ENCODE measurements around the gene CD63. TPM values are rescaled to one million over a fixed set of nuclear protein-coding genes. Genes with fewer than 3 reads are reported as not detected.

Gene CD63
- total RNA-seq, 1 experiment from 2014 or later: 367 TPM

GRCh38 chr12:55698241-55698955 lies 30.4 kb downstream of the CD63 start:
- Histone ChIP-seq H3K9me3 (ENCODE audit: low read depth, low read length, poor library complexity, severe bottlenecking) (no peaks in the 10 kb centered on the region), H3K4me3 (ENCODE audit: low read depth, low read length, poor library complexity, severe bottlenecking) (no peak overlapping the region), H3K27ac (ENCODE audit: low read depth, low read length, poor library complexity, severe bottlenecking) (no peak overlapping the region), H3K27me3 (replicated peaks; ENCODE audit: insufficient read depth, low read depth, low read length, poor library complexity) (no peaks in the 10 kb centered on the region), H3K36me3 (ENCODE audit: insufficient read depth, low read length, poor library complexity, severe bottlenecking) (no peaks in the 10 kb centered on the region), H3K4me1 (ENCODE audit: insufficient read depth, low read length, poor library complexity, severe bottlenecking) (no peaks in the 10 kb centered on the region)
- intact Hi-C loops (cut with micrococcal nuclease; ENCODE audit: unreplicated experiment): no loop called here
- TF ChIP-seq, protein P1, sequence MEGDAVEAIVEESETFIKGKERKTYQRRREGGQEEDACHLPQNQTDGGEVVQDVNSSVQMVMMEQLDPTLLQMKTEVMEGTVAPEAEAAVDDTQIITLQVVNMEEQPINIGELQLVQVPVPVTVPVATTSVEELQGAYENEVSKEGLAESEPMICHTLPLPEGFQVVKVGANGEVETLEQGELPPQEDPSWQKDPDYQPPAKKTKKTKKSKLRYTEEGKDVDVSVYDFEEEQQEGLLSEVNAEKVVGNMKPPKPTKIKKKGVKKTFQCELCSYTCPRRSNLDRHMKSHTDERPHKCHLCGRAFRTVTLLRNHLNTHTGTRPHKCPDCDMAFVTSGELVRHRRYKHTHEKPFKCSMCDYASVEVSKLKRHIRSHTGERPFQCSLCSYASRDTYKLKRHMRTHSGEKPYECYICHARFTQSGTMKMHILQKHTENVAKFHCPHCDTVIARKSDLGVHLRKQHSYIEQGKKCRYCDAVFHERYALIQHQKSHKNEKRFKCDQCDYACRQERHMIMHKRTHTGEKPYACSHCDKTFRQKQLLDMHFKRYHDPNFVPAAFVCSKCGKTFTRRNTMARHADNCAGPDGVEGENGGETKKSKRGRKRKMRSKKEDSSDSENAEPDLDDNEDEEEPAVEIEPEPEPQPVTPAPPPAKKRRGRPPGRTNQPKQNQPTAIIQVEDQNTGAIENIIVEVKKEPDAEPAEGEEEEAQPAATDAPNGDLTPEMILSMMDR (conservative IDR thresholded peaks at IDR 0.05; ENCODE audit: low read depth, low read length): no peak
- TF ChIP-seq EZH2 (IDR thresholded peaks at IDR 0.05; ENCODE audit: borderline replicate concordance, low read depth, low read length, poor library complexity, severe bottlenecking): no peak
- no TSS peak for BruUV-seq (replicated peaks)
- CTCF ChIA-PET: interaction anchor here (0.5 kb wide), 1 partner anchor 528 kb away, joined by 5 read pairs; no protein-coding TSS in a partner anchor
- DNase-seq (ENCODE audit: low spot score): no peak
- POLR2A ChIA-PET (ENCODE audit: low non-redundant PET): interaction anchor here (0.6 kb wide), 1 partner anchor 180 kb away, joined by 4 read pairs; no protein-coding TSS in a partner anchor

- CTCF ChIA-PET: interaction anchor here (0.5 kb wide), 1 partner anchor 528 kb away, joined by 5 read pairs; no protein-coding TSS in a partner anchor
- intact Hi-C loops (cut with micrococcal nuclease; ENCODE audit: unreplicated experiment): no loop called here
These were observed 31.1 kb downstream of the CD63 start for GRCh38 chr12:55697686-55698085.

GRCh38 chr12:55696796-55697462 lies 31.9 kb downstream of the CD63 start:
- no peak overlapping the region for H3K4me3 ChIP-seq (ENCODE audit: low read depth, low read length, poor library complexity, severe bottlenecking)
- no peak overlapping the region for H3K27ac ChIP-seq (ENCODE audit: low read depth, low read length, poor library complexity, severe bottlenecking)
- H3K36me3 ChIP-seq (ENCODE audit: insufficient read depth, low read length, poor library complexity, severe bottlenecking): no peaks in the 10 kb centered on the region
- no peaks in the 10 kb centered on the region for H3K27me3 ChIP-seq (replicated peaks; ENCODE audit: insufficient read depth, low read depth, low read length, poor library complexity)
- no peaks in the 10 kb centered on the region for H3K4me1 ChIP-seq (ENCODE audit: insufficient read depth, low read length, poor library complexity, severe bottlenecking)
- intact Hi-C loops (cut with micrococcal nuclease; ENCODE audit: unreplicated experiment): no loop called here
- ChIA-PET CTCF (no interaction called here), POLR2A (ENCODE audit: low non-redundant PET) (no interaction called here)
- no peaks in the 10 kb centered on the region for H3K9me3 ChIP-seq (ENCODE audit: low read depth, low read length, poor library complexity, severe bottlenecking)
- no TSS peak for BruUV-seq (replicated peaks)
- TF ChIP-seq EZH2 (IDR thresholded peaks at IDR 0.05; ENCODE audit: borderline replicate concordance, low read depth, low read length, poor library complexity, severe bottlenecking): no peak
- TF ChIP-seq, protein P1 (conservative IDR thresholded peaks at IDR 0.05; ENCODE audit: low read depth, low read length): no peak
- no peak for DNase-seq (ENCODE audit: low spot score)

More at GRCh38 chr12:55697686-55698085, 31.1 kb downstream of the CD63 start:
- H3K36me3 ChIP-seq (ENCODE audit: insufficient read depth, low read length, poor library complexity, severe bottlenecking): no peaks in the 10 kb centered on the region
- POLR2A ChIA-PET (ENCODE audit: low non-redundant PET): no interaction called here
- H3K4me3 ChIP-seq (ENCODE audit: low read depth, low read length, poor library complexity, severe bottlenecking): no peak overlapping the region
- DNase-seq (ENCODE audit: low spot score): no peak
- H3K27me3 ChIP-seq (replicated peaks; ENCODE audit: insufficient read depth, low read depth, low read length, poor library complexity): no peaks in the 10 kb centered on the region
- BruUV-seq (replicated peaks): no TSS peak
- no peak overlapping the region for H3K27ac ChIP-seq (ENCODE audit: low read depth, low read length, poor library complexity, severe bottlenecking)
- no peak for TF ChIP-seq EZH2 (IDR thresholded peaks at IDR 0.05; ENCODE audit: borderline replicate concordance, low read depth, low read length, poor library complexity, severe bottlenecking)
- TF ChIP-seq, protein P1 (conservative IDR thresholded peaks at IDR 0.05; ENCODE audit: low read depth, low read length): no peak
- H3K4me1 ChIP-seq (ENCODE audit: insufficient read depth, low read length, poor library complexity, severe bottlenecking): no peaks in the 10 kb centered on the region
- H3K9me3 ChIP-seq (ENCODE audit: low read depth, low read length, poor library complexity, severe bottlenecking): no peaks in the 10 kb centered on the region
